ENCODE data around the gene WASF2. TPM values are rescaled to one million over a fixed set of nuclear protein-coding genes. Genes with fewer than 3 reads are reported as not detected.
A peak's percentile ranks its signal among the peaks of the same experiment; 100 is the strongest.

WASF2 gene
- total RNA-seq, 4 donors from 2014 or later: 74.7 to 107 (median 79.8) TPM

GRCh38 chr1:27535386-27535785 is 45.4 kb upstream of the WASF2 start:
- no peaks in the 10 kb centered on the region for H3K9me3 ChIP-seq
- H3K4me3 ChIP-seq: no peak overlapping the region
- ATAC-seq: no peak
- WGBS, 2 donors (ENCODE audit: low coverage in 1 of 2): 25% methylated on average over 2 of the region's 2 CpGs; no CpG with 5 or more reads in 1 of the 2 donors
- peak overlapping the region; percentile 11 to 93 (median 85) for H3K27ac ChIP-seq
- no peaks in the 10 kb centered on the region for H3K27me3 ChIP-seq
- peaks cover 7 to 80% (median 41%) of the 10 kb centered on the region in 3 donors for H3K4me1 ChIP-seq
- peaks cover 0 to 32% of the 10 kb centered on the region in 2 donors for H3K36me3 ChIP-seq
- TF ChIP-seq POLR2A (IDR thresholded peaks at IDR 0.05) (no peak), EP300 (IDR thresholded peaks at IDR 0.05) (no peak), POLR2AphosphoS5 (IDR thresholded peaks at IDR 0.05) (no peak), CTCF (IDR thresholded peaks at IDR 0.05) (no peak)

- ATAC-seq: no peak
- TF ChIP-seq POLR2A (IDR thresholded peaks at IDR 0.05) (no peak), POLR2AphosphoS5 (IDR thresholded peaks at IDR 0.05) (no peak), CTCF (IDR thresholded peaks at IDR 0.05) (no peak), EP300 (IDR thresholded peaks at IDR 0.05) (no peak)
- WGBS, 2 donors (ENCODE audit: low coverage in 1 of 2): 80 to 86% methylated on average over 10 to 14 of the region's 14 CpGs
- H3K27me3 ChIP-seq: no peaks in the 10 kb centered on the region
- H3K9me3 ChIP-seq: no peaks in the 10 kb centered on the region
- H3K36me3 ChIP-seq: peaks cover 0 to 25% of the 10 kb centered on the region in 2 donors
- H3K27ac ChIP-seq: peak overlapping the region in 2 of 4 donors; percentile 56 to 90
- peaks cover 6 to 80% (median 42%) of the 10 kb centered on the region in 3 donors for H3K4me1 ChIP-seq
- no peak overlapping the region for H3K4me3 ChIP-seq
Observed at GRCh38 chr1:27531959-27532685, 42.2 kb upstream of the WASF2 start.

- no peak for ATAC-seq
- peak overlapping the region in 3 of 4 donors; percentile 96 to 98 (median 98) for H3K27ac ChIP-seq
- H3K4me1 ChIP-seq: peaks cover 5 to 80% (median 42%) of the 10 kb centered on the region in 3 donors
- peaks cover 0 to 25% of the 10 kb centered on the region in 2 donors for H3K36me3 ChIP-seq
- TF ChIP-seq POLR2A (IDR thresholded peaks at IDR 0.05) (no peak), POLR2AphosphoS5 (IDR thresholded peaks at IDR 0.05) (no peak), CTCF (IDR thresholded peaks at IDR 0.05) (no peak), EP300 (IDR thresholded peaks at IDR 0.05) (no peak)
- 88 to 91% methylated on average over 6 to 8 of the region's 10 CpGs for WGBS, 2 donors (ENCODE audit: low coverage in 1 of 2)
- no peaks in the 10 kb centered on the region for H3K27me3 ChIP-seq
- H3K9me3 ChIP-seq: no peaks in the 10 kb centered on the region
- no peak overlapping the region for H3K4me3 ChIP-seq
Observed at GRCh38 chr1:27530192-27530591, 40.2 kb upstream of the WASF2 start.

- H3K27me3 ChIP-seq: no peaks in the 10 kb centered on the region
- WGBS, 2 donors (ENCODE audit: low coverage in 1 of 2): 23 to 45% methylated on average over 2 to 3 of the region's 5 CpGs
- H3K4me1 ChIP-seq: peaks cover 5 to 80% (median 45%) of the 10 kb centered on the region in 3 donors
- no peaks in the 10 kb centered on the region for H3K9me3 ChIP-seq
- TF ChIP-seq EP300 (IDR thresholded peaks at IDR 0.05): no peak
- no peak for TF ChIP-seq POLR2A (IDR thresholded peaks at IDR 0.05)
- no peak for TF ChIP-seq CTCF (IDR thresholded peaks at IDR 0.05)
- no peak for TF ChIP-seq POLR2AphosphoS5 (IDR thresholded peaks at IDR 0.05)
- ATAC-seq: no peak
- peaks cover 0 to 22% of the 10 kb centered on the region in 2 donors for H3K36me3 ChIP-seq
- H3K27ac ChIP-seq: peak overlapping the region; percentile 87 to 98 (median 97)
- H3K4me3 ChIP-seq: no peak overlapping the region
Observed at GRCh38 chr1:27529704-27530018, 39.7 kb upstream of the WASF2 start.
